HepG2 (cell line): Measurements from ENCODE around the gene METTL23. TPM values are rescaled to one million over a fixed set of nuclear protein-coding genes. Genes with fewer than 3 reads are reported as not detected.

Experiments
- AKAP8 ChIP-seq: sonication (generic); formaldehyde crosslinking; IDR thresholded peaks from 2 replicates; pipeline ENCODE4 v1.5.1; 2020; ENCODE audit warnings: mild to moderate bottlenecking, missing genetic modification reagents
- ARNT2 ChIP-seq: sonication (generic); formaldehyde crosslinking; IDR thresholded peaks from 2 replicates; pipeline ENCODE4 v1.8.0; 2022; ENCODE audit warnings: mild to moderate bottlenecking, low read depth, missing genetic modification reagents, moderate library complexity
- CERS6 ChIP-seq: sonication (generic); formaldehyde crosslinking; IDR thresholded peaks from 2 replicates; pipeline ENCODE4 v1.5.0; 2020; ENCODE audit warnings: missing genetic modification reagents
- CHD2 ChIP-seq: IDR thresholded peaks from 2 replicates; pipeline ENCODE4 v1.6.1; 2011; ENCODE audit warnings: low read depth, low read length, improper control_type of control experiment
- CREB1 ChIP-seq, 2 experiments: fragments of 450-650 bp in 1 of 2; IDR thresholded peaks; 2 replicates each; pipeline ENCODE4 v1.6.1; 2016 to 2017; ENCODE audit warnings: control low read depth in 1 of 2, mild to moderate bottlenecking in 1 of 2, missing compliant biosample characterization in 1 of 2, missing genetic modification characterization in 1 of 2
- ISX ChIP-seq: sonication (generic); formaldehyde crosslinking; conservative IDR thresholded peaks from 2 replicates; pipeline ENCODE4 v1.5.0; 2020; ENCODE audit warnings: missing genetic modification reagents
- PHF8 ChIP-seq: sonication (generic); formaldehyde crosslinking; IDR thresholded peaks from 2 replicates; pipeline ENCODE4 v1.5.0; 2020; ENCODE audit warnings: missing genetic modification reagents
- SRSF1 ChIP-seq: fragments of 200-400 bp; formaldehyde crosslinking; optimal IDR thresholded peaks from 2 replicates; pipeline ENCODE3; 2017; ENCODE audit warnings: mild to moderate bottlenecking, low read depth, low read length, moderate library complexity
- THAP7 ChIP-seq: sonication (generic); formaldehyde crosslinking; IDR thresholded peaks from 2 replicates; pipeline ENCODE4 v1.8.1; 2023; ENCODE audit warnings: mild to moderate bottlenecking, missing genetic modification reagents
- XBP1 ChIP-seq: sonication (generic); formaldehyde crosslinking; IDR thresholded peaks from 2 replicates; pipeline ENCODE4 v1.5.0; 2020; ENCODE audit warnings: missing genetic modification reagents
- ZNF337 ChIP-seq: sonication (generic); formaldehyde crosslinking; IDR thresholded peaks from 2 replicates; pipeline ENCODE4 v1.5.1; 2020; ENCODE audit warnings: missing genetic modification reagents, low read depth, mild to moderate bottlenecking, borderline replicate concordance
- ZNF484 ChIP-seq: sonication (generic); formaldehyde crosslinking; IDR thresholded peaks from 2 replicates; pipeline ENCODE4 v1.5.1; 2020; ENCODE audit warnings: mild to moderate bottlenecking, low read depth, missing genetic modification reagents, borderline replicate concordance
- ZNF564 ChIP-seq: sonication (generic); formaldehyde crosslinking; IDR thresholded peaks from 2 replicates; pipeline ENCODE4 v1.8.1; 2023; ENCODE audit warnings: mild to moderate bottlenecking, missing genetic modification reagents
- ZNF660 ChIP-seq: sonication (generic); formaldehyde crosslinking; IDR thresholded peaks from 2 replicates; pipeline ENCODE4 v1.5.1; 2020; ENCODE audit warnings: mild to moderate bottlenecking, low read depth, missing genetic modification reagents, borderline replicate concordance
- ZNF740 ChIP-seq: sonication (generic); formaldehyde crosslinking; IDR thresholded peaks from 2 replicates; pipeline ENCODE4 v1.4.0; 2020; ENCODE audit warnings: missing genetic modification reagents
- ZNF776 ChIP-seq: sonication (generic); formaldehyde crosslinking; IDR thresholded peaks from 2 replicates; pipeline ENCODE4 v1.4.0; 2020; ENCODE audit warnings: mild to moderate bottlenecking, missing genetic modification reagents
- polyA plus RNA-seq, 8 experiments: library from polyadenylated mRNA; depleted of rRNA in 3 of 8; stranded (reverse) in 7 of 8; unstranded in 1 of 8; fragments of >200 nt; fragmentation: Illumina TruSeq in 4 of 8; extraction: Trizol in 4 of 8; gene quantifications; 2 replicates each; pipeline versions ENCODE4 v1.2.1 to v1.2.3, GENCODE V29; 2011 to 2016; ENCODE audit warnings: low read depth in 4 of 8, missing spikeins in 1 of 8, mixed read lengths in 1 of 8; ENCODE audit not compliant: insufficient read depth in 1 of 8
- total RNA-seq, 5 experiments: library from RNA; depleted of rRNA; stranded (reverse); fragments of >200 nt; fragmentation: Illumina TruSeq; extraction: Trizol; gene quantifications; 2 replicates each; pipeline ENCODE4 v1.2.3, GENCODE V29; 2016; ENCODE audit warnings: low read depth in 1 of 5
- TF ChIP-seq, protein P1 (sequence below): IDR thresholded peaks from 2 replicates; pipeline ENCODE4 v1.6.1; 2012; ENCODE audit warnings: inconsistent platforms
- TF ChIP-seq, protein P2 (sequence below): sonication (generic); formaldehyde crosslinking; conservative IDR thresholded peaks from 2 replicates; pipeline ENCODE4 v1.4.0; 2020; ENCODE audit warnings: missing genetic modification reagents
- TF ChIP-seq, protein P3 (sequence below): fragments of 450-650 bp; IDR thresholded peaks from 2 replicates; pipeline ENCODE4 v1.6.1; 2017
- TF ChIP-seq, protein P4 (sequence below): sonication (generic); formaldehyde crosslinking; IDR thresholded peaks from 2 replicates; pipeline ENCODE4 v1.4.0; 2020; ENCODE audit warnings: missing genetic modification reagents

The METTL23 gene
- total and polyA plus RNA-seq, 2 of the 13 experiments (the other 11 are each of a cell fraction or from before 2014, with no cell fraction given), result 39.9 to 104 TPM

DNA sequence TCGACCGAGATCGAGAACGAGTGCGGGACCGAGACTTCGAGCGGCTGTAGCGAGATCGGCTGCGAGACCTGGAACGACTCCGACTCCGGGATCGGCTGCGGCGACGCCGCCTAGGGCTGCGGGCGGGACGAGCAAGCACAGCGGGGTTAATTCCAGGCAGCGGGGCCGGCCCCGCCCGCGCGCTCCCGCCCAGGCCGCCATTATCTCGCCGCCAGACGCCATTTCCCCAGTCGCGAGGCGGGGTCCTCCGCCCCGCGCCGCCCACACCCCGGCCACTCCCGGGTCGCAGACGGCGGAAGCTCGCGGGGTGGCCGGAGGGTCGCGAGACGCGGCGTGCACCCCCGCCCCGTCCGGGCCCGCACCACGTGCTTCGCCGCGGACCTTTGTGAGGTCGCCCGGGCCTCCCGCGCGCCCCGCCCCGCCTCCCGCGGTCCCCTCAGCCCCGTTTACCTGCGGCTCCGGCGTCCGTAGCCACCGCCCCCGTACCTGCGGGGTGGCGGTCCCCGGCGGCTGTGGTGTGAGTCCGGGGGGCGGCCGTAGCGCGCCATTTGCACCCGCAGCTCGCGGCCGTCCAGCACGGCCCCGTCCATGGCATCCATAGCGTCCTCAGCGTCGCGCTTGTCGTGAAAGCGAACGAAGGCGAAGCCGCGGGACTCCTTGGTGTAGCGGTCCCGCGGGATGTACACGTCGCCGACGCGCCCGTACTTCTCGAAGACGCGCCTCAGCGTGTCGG lies 9.9 kb downstream of the METTL23 start (continued):
- TF ChIP-seq ZNF564 (CRISPR knock-in tag) (peak; percentile 32; the same call in 1 of the 2 replicates), AKAP8 (CRISPR knock-in tag) (no peak; the same call in none of the 2 replicates), THAP7 (CRISPR knock-in tag) (0 out of 2 replicates have a peak, but pooled peaks have one; percentile 53), ZNF740 (no peak; the same call in 1 of the 2 replicates), ZNF776 (CRISPR knock-in tag) (no peak), ZNF660 (CRISPR knock-in tag) (no peak), PHF8 (CRISPR knock-in tag) (no peak), ISX (CRISPR knock-in tag) (peak; percentile 78), CREB1 (IDR thresholded peaks at IDR 0.05) (no peak), CREB1 (CRISPR knock-in tag; IDR thresholded peaks at IDR 0.05) (no peak), SRSF1 (no peak), CERS6 (CRISPR knock-in tag) (no peak), ZNF484 (CRISPR knock-in tag) (no peak), ZNF337 (no peak), ARNT2 (CRISPR knock-in tag) (no peak), XBP1 (CRISPR knock-in tag) (no peak), CHD2 (peak; percentile 73)
- TF ChIP-seq, protein P1, sequence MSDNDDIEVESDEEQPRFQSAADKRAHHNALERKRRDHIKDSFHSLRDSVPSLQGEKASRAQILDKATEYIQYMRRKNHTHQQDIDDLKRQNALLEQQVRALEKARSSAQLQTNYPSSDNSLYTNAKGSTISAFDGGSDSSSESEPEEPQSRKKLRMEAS, result peak; percentile 61
- TF ChIP-seq, protein P2, sequence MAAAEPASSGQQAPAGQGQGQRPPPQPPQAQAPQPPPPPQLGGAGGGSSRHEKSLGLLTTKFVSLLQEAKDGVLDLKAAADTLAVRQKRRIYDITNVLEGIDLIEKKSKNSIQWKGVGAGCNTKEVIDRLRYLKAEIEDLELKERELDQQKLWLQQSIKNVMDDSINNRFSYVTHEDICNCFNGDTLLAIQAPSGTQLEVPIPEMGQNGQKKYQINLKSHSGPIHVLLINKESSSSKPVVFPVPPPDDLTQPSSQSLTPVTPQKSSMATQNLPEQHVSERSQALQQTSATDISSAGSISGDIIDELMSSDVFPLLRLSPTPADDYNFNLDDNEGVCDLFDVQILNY, result peak; percentile 20; the same call in 1 of the 2 replicates
- TF ChIP-seq, protein P3, sequence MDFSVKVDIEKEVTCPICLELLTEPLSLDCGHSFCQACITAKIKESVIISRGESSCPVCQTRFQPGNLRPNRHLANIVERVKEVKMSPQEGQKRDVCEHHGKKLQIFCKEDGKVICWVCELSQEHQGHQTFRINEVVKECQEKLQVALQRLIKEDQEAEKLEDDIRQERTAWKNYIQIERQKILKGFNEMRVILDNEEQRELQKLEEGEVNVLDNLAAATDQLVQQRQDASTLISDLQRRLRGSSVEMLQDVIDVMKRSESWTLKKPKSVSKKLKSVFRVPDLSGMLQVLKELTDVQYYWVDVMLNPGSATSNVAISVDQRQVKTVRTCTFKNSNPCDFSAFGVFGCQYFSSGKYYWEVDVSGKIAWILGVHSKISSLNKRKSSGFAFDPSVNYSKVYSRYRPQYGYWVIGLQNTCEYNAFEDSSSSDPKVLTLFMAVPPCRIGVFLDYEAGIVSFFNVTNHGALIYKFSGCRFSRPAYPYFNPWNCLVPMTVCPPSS, result no peak
- TF ChIP-seq, protein P4, sequence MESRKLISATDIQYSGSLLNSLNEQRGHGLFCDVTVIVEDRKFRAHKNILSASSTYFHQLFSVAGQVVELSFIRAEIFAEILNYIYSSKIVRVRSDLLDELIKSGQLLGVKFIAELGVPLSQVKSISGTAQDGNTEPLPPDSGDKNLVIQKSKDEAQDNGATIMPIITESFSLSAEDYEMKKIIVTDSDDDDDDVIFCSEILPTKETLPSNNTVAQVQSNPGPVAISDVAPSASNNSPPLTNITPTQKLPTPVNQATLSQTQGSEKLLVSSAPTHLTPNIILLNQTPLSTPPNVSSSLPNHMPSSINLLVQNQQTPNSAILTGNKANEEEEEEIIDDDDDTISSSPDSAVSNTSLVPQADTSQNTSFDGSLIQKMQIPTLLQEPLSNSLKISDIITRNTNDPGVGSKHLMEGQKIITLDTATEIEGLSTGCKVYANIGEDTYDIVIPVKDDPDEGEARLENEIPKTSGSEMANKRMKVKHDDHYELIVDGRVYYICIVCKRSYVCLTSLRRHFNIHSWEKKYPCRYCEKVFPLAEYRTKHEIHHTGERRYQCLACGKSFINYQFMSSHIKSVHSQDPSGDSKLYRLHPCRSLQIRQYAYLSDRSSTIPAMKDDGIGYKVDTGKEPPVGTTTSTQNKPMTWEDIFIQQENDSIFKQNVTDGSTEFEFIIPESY (CRISPR knock-in tag), result no peak
